NB4 (cell line): ENCODE measurements around the gene CLK2.

Source experiments
- MYC ChIP-seq: IDR thresholded peaks from 2 replicates; pipeline ENCODE4 v1.6.1; 2011; ENCODE audit warnings: low read depth, low read length
- POLR2A ChIP-seq: IDR thresholded peaks from 2 replicates; pipeline ENCODE4 v1.6.1; 2011; ENCODE audit warnings: mild to moderate bottlenecking; ENCODE audit not compliant: insufficient read length; ENCODE audit errors: extremely low read depth
- TF ChIP-seq, protein P1 (sequence below): IDR thresholded peaks from one replicate; pipeline ENCODE4 v1.5.1; 2012; ENCODE audit warnings: low read depth, low read length

DNA sequence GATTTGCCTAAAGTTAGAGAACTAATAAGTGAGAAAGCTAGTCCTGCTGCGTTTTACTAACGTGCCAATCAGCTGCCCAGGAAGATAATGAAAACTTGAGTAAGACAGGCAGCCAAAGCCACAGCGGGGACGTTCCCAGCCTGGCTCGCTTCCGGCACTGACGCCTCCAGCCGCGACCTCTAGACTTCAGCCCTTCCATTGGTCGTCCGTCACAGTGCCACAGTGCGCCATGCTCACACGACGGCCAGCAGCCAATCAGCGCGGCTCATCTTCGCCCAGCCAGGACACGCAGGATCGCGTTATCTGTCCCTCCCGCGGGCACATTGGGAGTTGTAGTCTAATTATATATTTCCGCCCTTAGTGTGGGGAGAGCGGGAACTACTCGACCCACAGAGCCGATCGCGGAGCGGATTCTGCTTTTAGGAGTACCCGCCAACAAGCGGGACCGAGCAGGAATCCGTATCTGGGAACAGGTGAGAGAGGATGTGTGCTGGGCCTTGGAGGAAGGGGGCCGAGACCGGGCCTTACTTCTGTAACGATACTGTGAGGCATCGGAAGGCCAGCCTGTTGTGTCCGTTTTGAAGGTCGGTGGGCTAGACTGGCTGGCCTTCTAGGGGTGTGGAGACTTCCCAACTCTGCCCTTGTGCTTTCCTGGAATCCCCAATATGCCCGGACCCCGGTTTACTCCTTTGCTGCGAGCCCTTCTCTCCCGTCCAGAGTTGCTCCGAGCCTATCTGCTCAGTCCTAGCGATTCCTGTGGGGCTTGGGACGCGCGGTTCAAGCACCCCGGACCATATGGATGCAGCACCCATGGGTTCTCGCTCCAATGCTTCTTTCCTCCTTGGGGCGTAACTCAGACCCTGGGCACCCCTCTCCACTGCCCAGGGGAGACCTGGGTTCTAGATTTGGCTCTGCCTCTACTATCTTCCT, 35.5 kb upstream of the CLK2 start, which contains the start of gene FDPS:
- TF ChIP-seq POLR2A (peak; percentile 69), MYC (no peak; the same call in 1 of the 2 replicates)
- TF ChIP-seq, protein P1, sequence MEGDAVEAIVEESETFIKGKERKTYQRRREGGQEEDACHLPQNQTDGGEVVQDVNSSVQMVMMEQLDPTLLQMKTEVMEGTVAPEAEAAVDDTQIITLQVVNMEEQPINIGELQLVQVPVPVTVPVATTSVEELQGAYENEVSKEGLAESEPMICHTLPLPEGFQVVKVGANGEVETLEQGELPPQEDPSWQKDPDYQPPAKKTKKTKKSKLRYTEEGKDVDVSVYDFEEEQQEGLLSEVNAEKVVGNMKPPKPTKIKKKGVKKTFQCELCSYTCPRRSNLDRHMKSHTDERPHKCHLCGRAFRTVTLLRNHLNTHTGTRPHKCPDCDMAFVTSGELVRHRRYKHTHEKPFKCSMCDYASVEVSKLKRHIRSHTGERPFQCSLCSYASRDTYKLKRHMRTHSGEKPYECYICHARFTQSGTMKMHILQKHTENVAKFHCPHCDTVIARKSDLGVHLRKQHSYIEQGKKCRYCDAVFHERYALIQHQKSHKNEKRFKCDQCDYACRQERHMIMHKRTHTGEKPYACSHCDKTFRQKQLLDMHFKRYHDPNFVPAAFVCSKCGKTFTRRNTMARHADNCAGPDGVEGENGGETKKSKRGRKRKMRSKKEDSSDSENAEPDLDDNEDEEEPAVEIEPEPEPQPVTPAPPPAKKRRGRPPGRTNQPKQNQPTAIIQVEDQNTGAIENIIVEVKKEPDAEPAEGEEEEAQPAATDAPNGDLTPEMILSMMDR: no peak
